ENCODE data around the gene CEBPB.

The CEBPB gene

DNA sequence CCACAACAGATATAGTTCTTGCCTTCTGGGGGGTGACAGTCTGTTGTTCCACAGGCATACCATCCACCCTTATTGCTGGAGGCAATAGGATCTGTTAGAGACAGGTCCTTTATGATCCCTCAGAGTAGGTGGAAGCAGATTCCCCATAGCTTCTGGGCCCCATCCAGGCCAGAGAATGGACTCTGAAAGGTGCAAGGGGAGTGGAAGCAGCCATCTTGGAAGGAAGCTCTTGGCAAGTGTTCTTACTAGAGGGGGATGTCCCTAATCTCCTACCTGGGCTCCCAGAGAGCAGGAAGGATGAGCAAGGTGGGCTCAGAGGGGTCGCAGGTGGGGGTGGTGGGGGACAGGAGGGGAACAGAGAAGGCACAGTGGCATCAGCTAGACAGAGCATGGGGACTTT, 33.4 kb downstream of the CEBPB start:
- no peaks in the 10 kb centered on the region for H3K9me3 ChIP-seq (ENCODE audit: low read depth, low read length)
- H3K9ac ChIP-seq (ENCODE audit: insufficient read length), result no peak overlapping the region
- TF ChIP-seq EZH2 (IDR thresholded peaks at IDR 0.05), result no peak
- TF ChIP-seq POLR2AphosphoS5 (IDR thresholded peaks at IDR 0.05; ENCODE audit: borderline replicate concordance, low read depth, low read length), result no peak
- TF ChIP-seq FOXP2 (optimal IDR thresholded peaks at IDR 0.05; ENCODE audit: control extremely low read depth, extremely low read length, insufficient read depth), result no peak
- no peak overlapping the region for H3K27ac ChIP-seq
- H3K36me3 ChIP-seq (ENCODE audit: insufficient read depth, low read length), result no peaks in the 10 kb centered on the region
- DNase-seq (ENCODE audit: low read depth, low spot score), result no peak
- H3K4me3 ChIP-seq, result no peak overlapping the region

DNA sequence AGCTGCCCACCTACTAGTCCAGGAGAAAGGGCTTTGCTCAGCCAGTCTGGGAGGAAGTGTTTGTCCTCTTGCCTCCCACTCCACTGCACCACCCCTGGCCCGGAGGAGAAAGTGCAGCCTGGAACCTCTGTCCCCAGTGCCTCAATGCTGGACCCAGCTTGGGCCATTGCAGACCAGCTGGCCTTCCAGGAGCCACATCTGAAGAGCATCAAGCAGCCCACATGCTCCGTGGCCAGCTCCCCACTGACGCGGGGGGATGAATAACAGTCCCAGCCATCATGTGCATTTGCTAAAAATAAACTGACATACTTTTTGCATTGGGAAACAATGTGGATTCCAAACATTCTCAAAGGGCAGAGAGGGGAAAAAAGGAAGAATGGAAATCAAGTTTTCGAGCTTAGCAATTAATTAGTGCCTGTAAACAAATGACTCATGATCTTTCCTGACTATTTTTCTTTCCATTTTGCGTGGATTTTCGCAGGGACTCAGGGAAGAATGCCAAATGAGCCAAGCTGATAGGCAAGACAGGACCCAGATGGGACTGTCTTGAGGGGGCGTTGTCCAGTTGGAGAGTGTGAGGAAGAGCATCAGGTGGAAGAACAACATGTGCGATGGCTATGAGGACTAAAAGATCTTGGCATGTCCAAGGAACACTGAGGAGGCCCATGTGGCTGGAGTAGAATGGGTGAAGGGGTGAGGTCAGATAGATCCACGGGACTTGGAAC, 34.1 kb downstream of the CEBPB start:
- H3K9ac ChIP-seq (ENCODE audit: insufficient read length), result no peak overlapping the region
- H3K9me3 ChIP-seq (ENCODE audit: low read depth, low read length), result no peaks in the 10 kb centered on the region
- H3K27ac ChIP-seq, result no peak overlapping the region
- no peaks in the 10 kb centered on the region for H3K36me3 ChIP-seq (ENCODE audit: insufficient read depth, low read length)
- H3K4me3 ChIP-seq, result no peak overlapping the region
- no peak for DNase-seq (ENCODE audit: low read depth, low spot score)
- no peak for TF ChIP-seq FOXP2 (optimal IDR thresholded peaks at IDR 0.05; ENCODE audit: control extremely low read depth, extremely low read length, insufficient read depth)
- TF ChIP-seq POLR2AphosphoS5 (IDR thresholded peaks at IDR 0.05; ENCODE audit: borderline replicate concordance, low read depth, low read length), result no peak
- no peak for TF ChIP-seq EZH2 (IDR thresholded peaks at IDR 0.05)

DNA sequence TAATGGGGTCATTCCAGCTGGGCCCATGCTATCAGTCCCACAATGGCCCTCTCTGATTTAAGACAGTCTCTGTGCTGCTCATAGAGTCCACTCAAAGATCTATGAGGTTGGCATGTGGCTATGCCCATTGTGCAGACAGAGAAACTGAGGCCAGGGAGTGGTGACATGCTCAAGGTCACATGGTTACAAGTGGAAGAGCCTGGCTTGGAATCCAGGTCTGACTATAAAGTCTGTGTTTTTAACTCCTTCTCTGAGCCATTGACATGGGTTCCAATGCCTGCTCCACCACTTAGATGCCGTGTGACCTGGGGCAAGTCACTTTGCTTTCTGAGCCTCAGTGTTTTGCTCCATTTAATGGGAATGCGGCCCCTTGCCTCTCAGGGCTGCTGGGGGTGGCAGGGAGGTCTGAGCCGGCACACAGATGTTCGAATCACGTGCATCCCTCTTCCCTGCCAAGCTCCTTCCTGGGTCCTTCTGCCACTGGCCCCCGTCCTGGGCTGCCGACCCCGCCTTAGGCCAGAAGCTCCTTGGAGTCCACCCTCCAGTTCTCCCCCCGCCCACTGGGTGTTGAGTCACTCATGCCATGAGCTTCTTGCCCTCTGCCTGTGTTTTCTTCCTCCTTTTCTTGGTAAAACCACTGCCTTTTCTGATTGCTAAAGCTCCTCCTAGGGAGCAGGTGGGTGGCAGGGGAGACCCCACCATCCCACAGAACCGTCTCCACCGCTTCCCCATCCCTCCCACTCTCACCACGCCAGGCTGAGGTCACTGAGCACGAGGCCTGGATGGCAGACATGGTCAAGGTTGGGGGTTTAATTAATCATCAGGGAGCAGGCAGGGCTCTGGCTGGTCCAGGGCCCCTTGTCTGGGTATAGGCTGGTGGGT, 35.7 kb downstream of the CEBPB start:
- Histone ChIP-seq H3K27ac (no peak overlapping the region), H3K4me3 (no peak overlapping the region), H3K9ac (ENCODE audit: insufficient read length) (no peak overlapping the region), H3K9me3 (ENCODE audit: low read depth, low read length) (no peaks in the 10 kb centered on the region), H3K36me3 (ENCODE audit: insufficient read depth, low read length) (no peaks in the 10 kb centered on the region)
- no peak for DNase-seq (ENCODE audit: low read depth, low spot score)
- TF ChIP-seq EZH2 (IDR thresholded peaks at IDR 0.05), result no peak
- TF ChIP-seq FOXP2 (optimal IDR thresholded peaks at IDR 0.05; ENCODE audit: control extremely low read depth, extremely low read length, insufficient read depth), result no peak
- no peak for TF ChIP-seq POLR2AphosphoS5 (IDR thresholded peaks at IDR 0.05; ENCODE audit: borderline replicate concordance, low read depth, low read length)

DNA sequence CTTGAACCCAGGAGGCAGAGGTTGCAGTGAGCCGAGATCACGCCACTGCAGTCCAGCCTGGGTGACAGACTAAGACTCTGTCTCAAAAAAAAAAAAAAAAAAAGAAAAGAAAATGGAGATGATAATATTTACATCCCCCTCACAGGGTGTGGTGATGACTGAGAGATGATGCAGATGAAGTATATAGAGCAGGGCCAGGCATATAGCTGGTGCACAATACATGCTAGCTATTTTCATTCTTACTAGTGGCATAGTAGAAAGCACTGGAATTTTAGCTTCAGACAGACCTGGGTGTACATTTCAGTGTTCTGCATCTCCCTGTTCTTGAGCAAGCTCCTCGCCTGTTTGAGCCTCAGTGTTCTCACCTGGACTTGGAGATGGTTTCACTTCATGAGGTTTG, 36.9 kb downstream of the CEBPB start:
- DNase-seq (ENCODE audit: low read depth, low spot score), result no peak
- no peak for TF ChIP-seq POLR2AphosphoS5 (IDR thresholded peaks at IDR 0.05; ENCODE audit: borderline replicate concordance, low read depth, low read length)
- no peak for TF ChIP-seq FOXP2 (optimal IDR thresholded peaks at IDR 0.05; ENCODE audit: control extremely low read depth, extremely low read length, insufficient read depth)
- TF ChIP-seq EZH2 (IDR thresholded peaks at IDR 0.05), result no peak
- Histone ChIP-seq H3K9ac (ENCODE audit: insufficient read length) (no peak overlapping the region), H3K4me3 (no peak overlapping the region), H3K27ac (no peak overlapping the region), H3K36me3 (ENCODE audit: insufficient read depth, low read length) (no peaks in the 10 kb centered on the region), H3K9me3 (ENCODE audit: low read depth, low read length) (no peaks in the 10 kb centered on the region)

DNA sequence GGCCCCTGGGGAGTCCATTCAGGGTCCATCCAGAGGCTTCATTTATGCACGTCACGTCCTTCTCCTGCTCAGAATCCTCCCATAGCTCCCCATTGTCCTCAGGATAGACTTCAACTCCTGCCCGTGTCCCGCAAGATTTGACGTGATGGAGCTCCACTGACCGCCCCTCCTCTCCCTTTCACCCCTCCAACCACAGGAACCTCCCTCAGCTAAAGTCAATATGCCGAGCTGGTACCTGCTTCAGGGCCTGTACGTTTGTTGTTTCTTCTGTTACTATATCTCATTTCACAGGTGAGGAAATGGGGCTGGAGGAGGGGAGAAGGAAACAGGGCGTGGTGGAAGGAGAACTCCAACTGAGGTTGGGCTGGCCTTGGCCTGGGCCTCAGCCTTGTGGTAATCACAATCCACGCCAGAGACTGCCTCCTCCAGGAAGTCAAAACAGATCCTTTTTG, 38.6 kb downstream of the CEBPB start:
- no peaks in the 10 kb centered on the region for H3K9me3 ChIP-seq (ENCODE audit: low read depth, low read length)
- no peak overlapping the region for H3K27ac ChIP-seq
- H3K4me3 ChIP-seq, result no peak overlapping the region
- TF ChIP-seq EZH2 (IDR thresholded peaks at IDR 0.05) (no peak), POLR2AphosphoS5 (IDR thresholded peaks at IDR 0.05; ENCODE audit: borderline replicate concordance, low read depth, low read length) (no peak), FOXP2 (optimal IDR thresholded peaks at IDR 0.05; ENCODE audit: control extremely low read depth, extremely low read length, insufficient read depth) (no peak)
- no peak for DNase-seq (ENCODE audit: low read depth, low spot score)
- H3K36me3 ChIP-seq (ENCODE audit: insufficient read depth, low read length), result no peaks in the 10 kb centered on the region
- no peak overlapping the region for H3K9ac ChIP-seq (ENCODE audit: insufficient read length)

DNA sequence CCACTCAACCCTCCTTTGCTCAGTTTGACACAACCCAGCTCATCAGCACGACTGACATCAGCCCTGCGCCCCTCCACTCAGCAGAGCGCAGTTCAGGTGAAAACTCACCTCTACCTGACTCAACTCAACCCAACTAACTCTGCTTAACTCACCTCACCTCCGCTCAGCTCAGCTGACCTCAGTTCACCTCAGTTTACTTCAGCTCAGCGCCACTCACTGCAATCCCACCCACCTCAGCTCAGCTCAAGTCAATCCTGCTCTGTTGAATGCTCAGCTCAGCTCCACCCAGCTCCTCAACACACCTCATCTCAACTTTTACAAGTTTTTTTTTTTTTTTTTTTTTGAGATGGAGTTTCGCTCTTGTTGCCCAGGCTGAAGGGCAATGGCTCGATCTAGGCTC, 39.6 kb downstream of the CEBPB start:
- Histone ChIP-seq H3K9me3 (ENCODE audit: low read depth, low read length) (no peaks in the 10 kb centered on the region), H3K4me3 (no peak overlapping the region), H3K9ac (ENCODE audit: insufficient read length) (no peak overlapping the region), H3K36me3 (ENCODE audit: insufficient read depth, low read length) (no peaks in the 10 kb centered on the region), H3K27ac (no peak overlapping the region)
- DNase-seq (ENCODE audit: low read depth, low spot score), result no peak
- TF ChIP-seq EZH2 (IDR thresholded peaks at IDR 0.05), result no peak
- no peak for TF ChIP-seq POLR2AphosphoS5 (IDR thresholded peaks at IDR 0.05; ENCODE audit: borderline replicate concordance, low read depth, low read length)
- no peak for TF ChIP-seq FOXP2 (optimal IDR thresholded peaks at IDR 0.05; ENCODE audit: control extremely low read depth, extremely low read length, insufficient read depth)

DNA sequence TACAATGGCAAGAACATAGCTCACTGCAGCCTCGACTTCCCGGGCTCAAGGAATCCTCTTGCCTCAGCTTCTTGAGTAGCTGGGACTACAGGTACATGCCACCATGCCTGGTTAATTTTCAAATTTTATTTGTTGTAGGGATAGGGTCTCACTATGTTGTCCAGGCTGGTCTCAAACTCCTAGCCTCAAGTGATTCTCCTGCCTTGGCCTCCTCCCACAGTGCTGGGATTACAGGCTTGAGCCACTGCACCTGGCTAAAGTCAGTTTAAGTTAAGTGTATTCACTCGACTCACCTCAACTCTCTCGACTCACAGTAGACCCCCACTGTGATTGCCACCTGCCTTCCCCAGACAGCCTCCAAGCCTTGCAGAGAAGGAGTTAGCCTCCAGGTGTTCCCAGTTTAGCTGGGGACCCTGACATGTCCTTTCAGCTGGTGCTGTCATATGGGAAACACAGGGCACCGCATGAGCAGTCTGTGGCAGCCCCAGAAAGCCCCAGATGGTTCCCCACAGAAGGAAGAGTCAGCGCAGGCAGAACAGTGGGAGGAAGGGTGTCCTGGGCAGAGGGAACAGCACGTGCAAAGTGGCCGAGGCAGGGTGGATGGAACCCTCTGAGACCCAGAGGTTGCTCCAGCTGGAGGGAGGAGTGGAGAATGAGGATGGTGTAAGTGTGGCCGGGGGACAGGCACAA, 40.4 kb downstream of the CEBPB start:
- Histone ChIP-seq H3K9ac (ENCODE audit: insufficient read length) (no peak overlapping the region), H3K36me3 (ENCODE audit: insufficient read depth, low read length) (no peaks in the 10 kb centered on the region), H3K4me3 (no peak overlapping the region), H3K9me3 (ENCODE audit: low read depth, low read length) (no peaks in the 10 kb centered on the region), H3K27ac (no peak overlapping the region)
- no peak for DNase-seq (ENCODE audit: low read depth, low spot score)
- TF ChIP-seq FOXP2 (optimal IDR thresholded peaks at IDR 0.05; ENCODE audit: control extremely low read depth, extremely low read length, insufficient read depth), result no peak
- no peak for TF ChIP-seq EZH2 (IDR thresholded peaks at IDR 0.05)
- TF ChIP-seq POLR2AphosphoS5 (IDR thresholded peaks at IDR 0.05; ENCODE audit: borderline replicate concordance, low read depth, low read length), result no peak

DNA sequence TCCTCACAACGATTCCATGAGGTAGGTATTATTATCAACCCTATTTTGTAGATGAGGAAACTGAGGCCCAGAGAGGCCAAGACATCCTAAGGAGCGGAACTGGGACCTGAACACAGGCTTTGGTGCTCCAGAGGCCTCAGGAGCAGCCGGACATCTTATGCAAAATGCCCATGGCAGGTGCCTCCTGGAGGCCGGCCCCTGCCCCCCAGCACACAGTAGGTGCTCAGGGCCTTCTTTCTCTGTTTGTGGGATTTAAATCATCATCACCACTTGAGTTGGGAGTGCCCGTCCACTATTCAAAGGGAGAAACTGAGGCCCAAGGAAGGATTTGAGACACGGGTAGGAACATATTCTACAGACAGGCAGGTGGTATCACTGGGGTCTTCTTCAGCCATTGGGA, 41.2 kb downstream of the CEBPB start:
- Histone ChIP-seq H3K9me3 (ENCODE audit: low read depth, low read length) (no peaks in the 10 kb centered on the region), H3K4me3 (no peak overlapping the region), H3K27ac (no peak overlapping the region), H3K9ac (ENCODE audit: insufficient read length) (no peak overlapping the region), H3K36me3 (ENCODE audit: insufficient read depth, low read length) (no peaks in the 10 kb centered on the region)
- TF ChIP-seq POLR2AphosphoS5 (IDR thresholded peaks at IDR 0.05; ENCODE audit: borderline replicate concordance, low read depth, low read length) (no peak), EZH2 (IDR thresholded peaks at IDR 0.05) (no peak), FOXP2 (optimal IDR thresholded peaks at IDR 0.05; ENCODE audit: control extremely low read depth, extremely low read length, insufficient read depth) (no peak)
- no peak for DNase-seq (ENCODE audit: low read depth, low spot score)

Data from SK-N-MC (cell line).